Muscle layer of duodenum (tissue), 2 donors: ENCODE data around the gene MUC22.
"Not testable (repeated sequence)": the region's sequence is repeated elsewhere in the genome, so short reads cannot be mapped to it uniquely, and the experiment has no call there.

Experiments used
- H3K27ac ChIP-seq: one replicate; pipeline ENCODE4 v1.7.0; 2013; ENCODE audit warnings: mild to moderate bottlenecking, low read length
- H3K27me3 ChIP-seq: one replicate; pipeline ENCODE4 v1.7.0; 2013; ENCODE audit warnings: low read depth, mild to moderate bottlenecking, control low read depth, low read length
- H3K36me3 ChIP-seq, 2 donors: one replicate each; pipeline ENCODE4 v1.7.0; 2013; ENCODE audit warnings: low read length in 2 of 2, control low read depth in 1 of 2, mild to moderate bottlenecking in 1 of 2; ENCODE audit not compliant: insufficient read depth in 2 of 2, control insufficient read depth in 1 of 2
- H3K4me1 ChIP-seq, 2 donors: one replicate each; pipeline ENCODE4 v1.7.0; 2013; ENCODE audit warnings: low read length in 2 of 2, mild to moderate bottlenecking in 2 of 2, control low read depth in 1 of 2, moderate library complexity in 1 of 2; ENCODE audit not compliant: insufficient read depth in 2 of 2, control insufficient read depth in 1 of 2
- H3K4me3 ChIP-seq, 2 donors: one replicate each; pipeline ENCODE4 v1.7.0; 2013; ENCODE audit warnings: low read length in 2 of 2, low read depth in 1 of 2, mild to moderate bottlenecking in 1 of 2
- H3K9me3 ChIP-seq, 2 donors: one replicate each; pipeline ENCODE4 v1.7.0; 2013; ENCODE audit warnings: low read length in 2 of 2, control low read depth in 1 of 2, mild to moderate bottlenecking in 1 of 2; ENCODE audit not compliant: control insufficient read depth in 1 of 2
- donor health status: healthy.

MUC22 gene

GRCh38 chr6:31000067-31000860 lies 10.0 kb upstream of the MUC22 start:
- H3K4me3 ChIP-seq, H3K9me3 ChIP-seq, H3K27ac ChIP-seq: not testable (repeated sequence)

GRCh38 chr6:31001281-31001888 lies 8.9 kb upstream of the MUC22 start:
- Histone ChIP-seq H3K4me1 (no peaks in the 10 kb centered on the region), H3K9me3 (no peaks in the 10 kb centered on the region), H3K27ac (no peak overlapping the region), H3K36me3 (no peaks in the 10 kb centered on the region), H3K27me3 (no peaks in the 10 kb centered on the region), H3K4me3 (no peak overlapping the region)

More at GRCh38 chr6:31000067-31000860, 10.0 kb upstream of the MUC22 start:
- not testable (repeated sequence) for H3K27me3 ChIP-seq, H3K4me1 ChIP-seq, H3K36me3 ChIP-seq

GRCh38 chr6:31002471-31002870 lies 7.8 kb upstream of the MUC22 start:
- Histone ChIP-seq H3K9me3 (no peaks in the 10 kb centered on the region), H3K4me1 (no peaks in the 10 kb centered on the region), H3K36me3 (no peaks in the 10 kb centered on the region), H3K27ac (no peak overlapping the region), H3K27me3 (no peaks in the 10 kb centered on the region), H3K4me3 (no peak overlapping the region)

GRCh38 chr6:31004794-31005193 lies 5.5 kb upstream of the MUC22 start:
- Histone ChIP-seq H3K36me3 (no peaks in the 10 kb centered on the region), H3K27ac (no peak overlapping the region), H3K9me3 (no peaks in the 10 kb centered on the region)

GRCh38 chr6:31005249-31006020 lies 4.8 kb upstream of the MUC22 start:
- no peak overlapping the region for H3K4me3 ChIP-seq
- no peak overlapping the region for H3K27ac ChIP-seq
- H3K36me3 ChIP-seq: no peaks in the 10 kb centered on the region
- H3K4me1 ChIP-seq: no peaks in the 10 kb centered on the region
- no peaks in the 10 kb centered on the region for H3K9me3 ChIP-seq
- H3K27me3 ChIP-seq: no peaks in the 10 kb centered on the region

More at GRCh38 chr6:31004794-31005193, 5.5 kb upstream of the MUC22 start:
- H3K4me3 ChIP-seq: no peak overlapping the region
- no peaks in the 10 kb centered on the region for H3K27me3 ChIP-seq
- H3K4me1 ChIP-seq: no peaks in the 10 kb centered on the region

- no peak overlapping the region for H3K4me3 ChIP-seq
- H3K27ac ChIP-seq: no peak overlapping the region
- H3K36me3 ChIP-seq: no peaks in the 10 kb centered on the region
- H3K27me3 ChIP-seq: no peaks in the 10 kb centered on the region
- no peaks in the 10 kb centered on the region for H3K4me1 ChIP-seq
- no peaks in the 10 kb centered on the region for H3K9me3 ChIP-seq
These were observed 2.6 kb upstream of the MUC22 start for GRCh38 chr6:31007694-31008093.

- H3K36me3 ChIP-seq: no peaks in the 10 kb centered on the region
- no peak overlapping the region for H3K4me3 ChIP-seq
- H3K27me3 ChIP-seq: no peaks in the 10 kb centered on the region
- no peaks in the 10 kb centered on the region for H3K9me3 ChIP-seq
- H3K4me1 ChIP-seq: no peaks in the 10 kb centered on the region
- no peak overlapping the region for H3K27ac ChIP-seq
These were observed 2.1 kb upstream of the MUC22 start for GRCh38 chr6:31008165-31008564.

GRCh38 chr6:31009731-31010130 lies 543 bp upstream of the MUC22 start:
- H3K36me3 ChIP-seq: no peaks in the 10 kb centered on the region
- peaks cover under 1 to 2% of the 10 kb centered on the region in 2 donors for H3K9me3 ChIP-seq
- no peaks in the 10 kb centered on the region for H3K4me1 ChIP-seq
- no peak overlapping the region for H3K27ac ChIP-seq
- H3K27me3 ChIP-seq: no peaks in the 10 kb centered on the region
- H3K4me3 ChIP-seq: no peak overlapping the region

GRCh38 chr6:31011153-31011552 lies 879 bp downstream of the MUC22 start:
- no peaks in the 10 kb centered on the region for H3K36me3 ChIP-seq
- no peaks in the 10 kb centered on the region for H3K27me3 ChIP-seq
- peaks cover 4 to 5% of the 10 kb centered on the region in 2 donors for H3K9me3 ChIP-seq
- no peak overlapping the region for H3K4me3 ChIP-seq
- no peak overlapping the region for H3K27ac ChIP-seq
- H3K4me1 ChIP-seq: no peaks in the 10 kb centered on the region

- no peak overlapping the region for H3K27ac ChIP-seq
- H3K4me1 ChIP-seq: no peaks in the 10 kb centered on the region
- H3K27me3 ChIP-seq: no peaks in the 10 kb centered on the region
- peaks cover 4 to 5% of the 10 kb centered on the region in 2 donors for H3K9me3 ChIP-seq
- no peaks in the 10 kb centered on the region for H3K36me3 ChIP-seq
- no peak overlapping the region for H3K4me3 ChIP-seq
These were observed 6.5 kb downstream of the MUC22 start for GRCh38 chr6:31016659-31017299.

GRCh38 chr6:31017436-31017835 lies 7.2 kb downstream of the MUC22 start:
- not testable (repeated sequence) for H3K27ac ChIP-seq, H3K27me3 ChIP-seq, H3K4me1 ChIP-seq, H3K4me3 ChIP-seq, H3K36me3 ChIP-seq, H3K9me3 ChIP-seq
